ENCODE data around the gene DELE1.
"Not testable (repeated sequence)": the region's sequence is repeated elsewhere in the genome, so short reads cannot be mapped to it uniquely, and the experiment has no call there.

DELE1 gene

GRCh38 chr5:141878711-141879425 lies 44.8 kb upstream of the DELE1 start:
- Histone ChIP-seq H3K27me3 (ENCODE audit: control insufficient read depth, insufficient read depth, low read length) (peaks cover 78% of the 10 kb centered on the region), H3K9me3 (ENCODE audit: control insufficient read depth, insufficient read depth, low read depth, low read length) (no peaks in the 10 kb centered on the region), H3K9ac (ENCODE audit: low read length) (peak overlapping the region; percentile 57), H3K4me1 (ENCODE audit: control insufficient read depth, insufficient read depth, low read length) (peaks cover 67% of the 10 kb centered on the region), H3K27ac (ENCODE audit: low read depth, low read length) (no peak overlapping the region), H3K36me3 (ENCODE audit: control insufficient read depth, insufficient read depth, low read length) (no peaks in the 10 kb centered on the region), H3K4me3 (ENCODE audit: low read depth, low read length) (peak overlapping the region; percentile 56)

- H3K36me3 ChIP-seq (ENCODE audit: control insufficient read depth, insufficient read depth, low read length) = no peaks in the 10 kb centered on the region
- peaks cover 62% of the 10 kb centered on the region for H3K4me1 ChIP-seq (ENCODE audit: control insufficient read depth, insufficient read depth, low read length)
- no peak overlapping the region for H3K9ac ChIP-seq (ENCODE audit: low read length)
- no peaks in the 10 kb centered on the region for H3K9me3 ChIP-seq (ENCODE audit: control insufficient read depth, insufficient read depth, low read depth, low read length)
- H3K4me3 ChIP-seq (ENCODE audit: low read depth, low read length) = peak overlapping the region; percentile 56; the same call in 1 of the 2 replicates
- peaks cover 75% of the 10 kb centered on the region for H3K27me3 ChIP-seq (ENCODE audit: control insufficient read depth, insufficient read depth, low read length)
- H3K27ac ChIP-seq (ENCODE audit: low read depth, low read length) = no peak overlapping the region
These were observed 44.3 kb upstream of the DELE1 start for GRCh38 chr5:141879426-141879759.

DNA sequence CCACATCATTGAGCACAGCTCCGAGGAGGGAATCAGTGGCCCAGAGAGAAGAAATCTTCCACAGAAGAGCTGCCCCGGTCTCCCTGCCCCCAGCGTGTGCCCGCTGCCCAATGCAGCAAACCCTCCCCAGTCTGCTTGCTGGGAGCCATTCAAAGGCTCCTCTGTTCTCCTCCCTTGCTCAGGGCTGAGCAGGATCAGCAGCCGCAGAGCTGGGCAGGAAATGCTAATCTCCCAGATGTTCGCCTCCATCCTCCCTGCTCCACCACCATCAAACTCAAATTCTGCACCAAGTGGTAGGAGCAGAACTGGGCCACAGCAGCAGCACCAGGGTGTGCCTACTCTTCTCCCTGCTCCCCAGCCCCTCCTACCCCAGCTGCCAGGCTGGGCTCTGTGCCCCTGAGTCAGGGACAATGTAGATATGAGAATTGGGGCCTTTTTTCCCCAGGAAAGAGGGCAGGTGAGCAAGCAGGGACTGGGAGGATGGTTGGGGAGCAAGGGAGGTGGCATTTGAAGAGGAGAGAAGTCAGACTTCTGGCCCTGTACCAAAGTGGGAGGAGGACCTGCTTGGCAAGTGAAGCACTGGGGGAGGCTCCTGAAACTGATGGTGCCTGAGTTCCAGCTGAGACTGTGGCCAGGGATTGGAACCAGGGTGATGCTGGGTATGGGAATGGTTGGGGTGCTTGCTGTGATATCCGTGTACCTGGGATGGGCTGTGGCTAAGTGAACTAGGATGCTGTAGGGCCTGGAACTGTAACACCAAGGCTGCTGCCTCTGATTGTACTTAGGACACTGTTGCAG lies 43.5 kb upstream of the DELE1 start:
- Histone ChIP-seq H3K36me3 (ENCODE audit: control insufficient read depth, insufficient read depth, low read length) (no peaks in the 10 kb centered on the region), H3K9ac (ENCODE audit: low read length) (no peak overlapping the region), H3K9me3 (ENCODE audit: control insufficient read depth, insufficient read depth, low read depth, low read length) (no peaks in the 10 kb centered on the region), H3K27ac (ENCODE audit: low read depth, low read length) (no peak overlapping the region), H3K4me3 (ENCODE audit: low read depth, low read length) (no peak overlapping the region), H3K27me3 (ENCODE audit: control insufficient read depth, insufficient read depth, low read length) (peaks cover 73% of the 10 kb centered on the region), H3K4me1 (ENCODE audit: control insufficient read depth, insufficient read depth, low read length) (peaks cover 54% of the 10 kb centered on the region)

GRCh38 chr5:141880961-141881801 lies 42.5 kb upstream of the DELE1 start:
- no peak overlapping the region for H3K27ac ChIP-seq (ENCODE audit: low read depth, low read length)
- H3K36me3 ChIP-seq (ENCODE audit: control insufficient read depth, insufficient read depth, low read length) = no peaks in the 10 kb centered on the region
- H3K4me1 ChIP-seq (ENCODE audit: control insufficient read depth, insufficient read depth, low read length) = peaks cover 49% of the 10 kb centered on the region
- H3K4me3 ChIP-seq (ENCODE audit: low read depth, low read length) = peak overlapping the region; percentile 59
- peaks cover 66% of the 10 kb centered on the region for H3K27me3 ChIP-seq (ENCODE audit: control insufficient read depth, insufficient read depth, low read length)
- no peaks in the 10 kb centered on the region for H3K9me3 ChIP-seq (ENCODE audit: control insufficient read depth, insufficient read depth, low read depth, low read length)
- no peak overlapping the region for H3K9ac ChIP-seq (ENCODE audit: low read length)

GRCh38 chr5:141881886-141882285 lies 41.8 kb upstream of the DELE1 start:
- H3K4me3 ChIP-seq (ENCODE audit: low read depth, low read length) = peak overlapping the region; percentile 59
- no peaks in the 10 kb centered on the region for H3K36me3 ChIP-seq (ENCODE audit: control insufficient read depth, insufficient read depth, low read length)
- H3K27ac ChIP-seq (ENCODE audit: low read depth, low read length) = no peak overlapping the region
- no peaks in the 10 kb centered on the region for H3K9me3 ChIP-seq (ENCODE audit: control insufficient read depth, insufficient read depth, low read depth, low read length)
- H3K9ac ChIP-seq (ENCODE audit: low read length) = no peak overlapping the region
- peaks cover 49% of the 10 kb centered on the region for H3K4me1 ChIP-seq (ENCODE audit: control insufficient read depth, insufficient read depth, low read length)
- H3K27me3 ChIP-seq (ENCODE audit: control insufficient read depth, insufficient read depth, low read length) = peaks cover 59% of the 10 kb centered on the region

DNA sequence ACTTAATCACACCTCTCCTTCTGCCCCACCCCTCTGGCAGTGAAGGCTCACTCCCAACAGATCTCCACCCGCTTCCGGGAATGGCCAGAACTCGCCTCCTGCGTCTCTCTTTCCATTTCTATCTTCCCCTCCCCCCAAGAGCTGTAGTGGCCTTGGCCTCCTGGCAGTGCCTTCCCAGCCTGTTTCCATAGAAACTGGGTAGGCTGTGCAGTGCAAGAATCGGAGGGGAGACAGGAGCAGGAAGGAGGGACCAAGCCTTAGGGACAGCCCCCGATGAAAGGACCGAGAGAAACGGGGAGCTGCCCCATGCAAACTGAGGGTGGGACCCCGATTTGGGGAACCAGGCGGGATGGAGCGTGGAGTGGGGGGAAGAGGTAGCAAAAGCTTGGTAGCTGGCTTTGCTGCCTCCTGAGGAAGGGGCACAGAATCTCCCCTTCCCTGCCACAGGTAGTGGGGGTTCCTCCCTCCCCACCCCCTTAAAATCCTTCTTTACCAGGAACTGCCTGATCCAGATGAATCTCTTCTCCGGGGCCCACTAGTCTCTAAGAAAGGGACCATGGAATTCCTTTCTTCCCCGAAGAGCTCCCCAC lies 41.0 kb upstream of the DELE1 start:
- Histone ChIP-seq H3K36me3 (ENCODE audit: control insufficient read depth, insufficient read depth, low read length) (no peaks in the 10 kb centered on the region), H3K4me1 (ENCODE audit: control insufficient read depth, insufficient read depth, low read length) (peaks cover 45% of the 10 kb centered on the region), H3K4me3 (ENCODE audit: low read depth, low read length) (peak overlapping the region; percentile 59), H3K27me3 (ENCODE audit: control insufficient read depth, insufficient read depth, low read length) (peaks cover 51% of the 10 kb centered on the region), H3K9ac (ENCODE audit: low read length) (peak overlapping the region; percentile 4), H3K9me3 (ENCODE audit: control insufficient read depth, insufficient read depth, low read depth, low read length) (no peaks in the 10 kb centered on the region), H3K27ac (ENCODE audit: low read depth, low read length) (no peak overlapping the region)

DNA sequence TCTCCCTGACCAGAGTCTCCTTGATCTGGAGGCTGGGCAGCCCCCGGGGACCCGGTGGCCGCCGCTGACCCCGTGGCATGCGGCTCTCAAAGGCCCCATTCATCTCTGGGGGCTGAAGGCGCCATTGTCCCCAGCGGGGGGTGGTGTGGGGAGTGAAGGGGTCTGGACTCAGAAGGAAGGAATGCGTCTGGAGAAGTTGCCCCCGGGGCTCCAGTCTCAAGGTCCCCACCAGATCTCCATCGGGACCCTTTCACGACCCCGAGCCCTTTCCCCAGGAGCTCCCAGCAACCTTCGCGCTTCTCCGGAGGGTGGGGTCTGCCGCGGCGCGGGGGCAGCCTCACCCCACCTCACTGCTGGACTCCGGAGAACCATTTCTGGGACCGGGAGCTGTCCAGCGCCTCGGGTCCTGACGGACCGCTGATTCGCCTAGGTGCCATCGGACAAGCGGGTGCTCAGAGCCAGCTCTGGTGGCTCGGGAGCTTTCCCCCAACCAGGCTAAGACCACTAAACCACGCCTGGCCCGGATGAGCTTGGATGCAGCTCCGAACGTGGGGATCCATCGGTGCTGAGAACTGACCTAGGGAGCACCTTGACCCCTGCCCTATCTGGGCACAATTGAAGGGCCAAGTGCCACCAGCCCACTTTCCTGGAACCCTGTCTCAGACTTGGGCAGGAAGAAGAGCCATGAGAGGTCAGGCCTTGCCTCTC lies 40.3 kb upstream of the DELE1 start:
- Histone ChIP-seq H3K9ac (ENCODE audit: low read length) (peak overlapping the region; percentile 4), H3K36me3 (ENCODE audit: control insufficient read depth, insufficient read depth, low read length) (no peaks in the 10 kb centered on the region), H3K4me1 (ENCODE audit: control insufficient read depth, insufficient read depth, low read length) (peaks cover 45% of the 10 kb centered on the region), H3K27ac (ENCODE audit: low read depth, low read length) (no peak overlapping the region), H3K27me3 (ENCODE audit: control insufficient read depth, insufficient read depth, low read length) (peaks cover 48% of the 10 kb centered on the region), H3K4me3 (ENCODE audit: low read depth, low read length) (peak overlapping the region; percentile 59), H3K9me3 (ENCODE audit: control insufficient read depth, insufficient read depth, low read depth, low read length) (no peaks in the 10 kb centered on the region)

DNA sequence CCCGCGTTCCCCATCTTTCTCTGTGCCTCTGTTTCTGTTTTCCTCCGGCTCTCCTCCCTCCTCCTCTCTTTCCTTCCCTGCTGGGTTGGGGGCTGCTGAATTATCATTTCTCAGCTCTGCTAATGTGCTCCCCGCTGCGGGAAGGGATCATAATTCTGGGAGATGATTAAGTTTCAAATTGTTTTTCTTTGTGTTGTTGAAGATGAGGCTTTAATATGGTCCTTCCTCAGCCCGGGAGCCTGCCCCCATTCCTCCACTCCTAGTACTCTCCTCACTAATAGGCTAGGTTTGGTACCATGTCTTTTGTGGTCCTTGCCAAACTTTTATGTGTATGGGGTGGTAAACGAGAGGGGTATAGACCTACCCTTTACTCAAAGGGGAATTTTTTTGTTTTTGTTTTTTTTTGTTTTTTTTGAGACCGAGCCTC lies 39.8 kb upstream of the DELE1 start:
- peaks cover 44% of the 10 kb centered on the region for H3K4me1 ChIP-seq (ENCODE audit: control insufficient read depth, insufficient read depth, low read length)
- no peaks in the 10 kb centered on the region for H3K36me3 ChIP-seq (ENCODE audit: control insufficient read depth, insufficient read depth, low read length)
- peaks cover 45% of the 10 kb centered on the region for H3K27me3 ChIP-seq (ENCODE audit: control insufficient read depth, insufficient read depth, low read length)
- no peak overlapping the region for H3K27ac ChIP-seq (ENCODE audit: low read depth, low read length)
- no peak overlapping the region for H3K9ac ChIP-seq (ENCODE audit: low read length)
- no peaks in the 10 kb centered on the region for H3K9me3 ChIP-seq (ENCODE audit: control insufficient read depth, insufficient read depth, low read depth, low read length)
- H3K4me3 ChIP-seq (ENCODE audit: low read depth, low read length) = peak overlapping the region; percentile 59

DNA sequence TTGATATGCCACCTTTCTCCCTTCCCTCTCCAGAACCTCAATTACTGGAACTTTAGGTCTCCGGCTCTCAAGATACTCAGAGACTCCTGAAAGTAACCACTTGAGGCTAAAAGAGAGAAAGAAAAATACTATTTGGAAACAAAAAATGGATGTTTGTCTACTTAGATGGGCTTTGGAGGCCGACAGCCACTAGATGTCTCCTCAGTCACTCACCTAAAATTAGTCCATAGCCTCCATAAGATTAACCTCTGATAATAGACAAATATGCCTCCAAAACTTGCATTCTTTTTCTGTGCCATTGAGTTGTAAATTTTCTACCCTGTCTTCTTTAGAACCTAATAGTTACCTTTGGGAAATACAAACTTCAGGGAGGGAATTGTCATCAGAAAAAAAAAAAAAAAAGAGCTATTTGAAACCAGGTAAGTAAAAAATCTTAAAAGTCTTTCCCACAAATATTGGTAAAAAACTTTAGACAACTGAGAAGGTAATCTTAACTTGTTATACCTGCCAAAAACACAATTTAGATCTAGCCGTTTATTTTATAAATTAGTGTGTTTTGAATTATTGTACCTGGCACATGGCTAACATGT lies 34.3 kb upstream of the DELE1 start:
- no peak overlapping the region for H3K9ac ChIP-seq (ENCODE audit: low read length)
- no peak overlapping the region for H3K27ac ChIP-seq (ENCODE audit: low read depth, low read length)
- H3K9me3 ChIP-seq (ENCODE audit: control insufficient read depth, insufficient read depth, low read depth, low read length) = no peaks in the 10 kb centered on the region
- no peak overlapping the region for H3K4me3 ChIP-seq (ENCODE audit: low read depth, low read length)
- H3K36me3 ChIP-seq (ENCODE audit: control insufficient read depth, insufficient read depth, low read length) = no peaks in the 10 kb centered on the region
- H3K27me3 ChIP-seq (ENCODE audit: control insufficient read depth, insufficient read depth, low read length) = peaks cover 9% of the 10 kb centered on the region; the same call in 1 of the 2 replicates
- no peaks in the 10 kb centered on the region for H3K4me1 ChIP-seq (ENCODE audit: control insufficient read depth, insufficient read depth, low read length)

- not testable (repeated sequence) for H3K4me1 ChIP-seq (ENCODE audit: control insufficient read depth, insufficient read depth, low read length); H3K27me3 ChIP-seq (ENCODE audit: control insufficient read depth, insufficient read depth, low read length); H3K36me3 ChIP-seq (ENCODE audit: control insufficient read depth, insufficient read depth, low read length); H3K27ac ChIP-seq (ENCODE audit: low read depth, low read length); H3K9ac ChIP-seq (ENCODE audit: low read length); H3K4me3 ChIP-seq (ENCODE audit: low read depth, low read length); H3K9me3 ChIP-seq (ENCODE audit: control insufficient read depth, insufficient read depth, low read depth, low read length)
These were observed 33.2 kb upstream of the DELE1 start for GRCh38 chr5:141890429-141890828.
